ENCODE results near the gene BPIFA2.
"Not testable (repeated sequence)": the region's sequence is repeated elsewhere in the genome, so short reads cannot be mapped to it uniquely, and the experiment has no call there.

BPIFA2 gene

GRCh38 chr20:33160681-33161080, 7.3 kb upstream of the BPIFA2 start:
- DNase-seq (ENCODE audit: low read depth): no peak

- no peak for DNase-seq (ENCODE audit: low read depth)
Measured at GRCh38 chr20:33162313-33162712, 5.6 kb upstream of the BPIFA2 start.

GRCh38 chr20:33162753-33163152, 5.2 kb upstream of the BPIFA2 start:
- no peak for DNase-seq (ENCODE audit: low read depth)

- DNase-seq (ENCODE audit: low read depth): no peak
Measured at GRCh38 chr20:33163856-33164762, 3.9 kb upstream of the BPIFA2 start.

GRCh38 chr20:33164763-33165095, 3.2 kb upstream of the BPIFA2 start:
- DNase-seq (ENCODE audit: low read depth): no peak

- no peak for DNase-seq (ENCODE audit: low read depth)
Measured at GRCh38 chr20:33165416-33166055, 2.4 kb upstream of the BPIFA2 start.

GRCh38 chr20:33166533-33167113, 1.3 kb upstream of the BPIFA2 start:
- DNase-seq (ENCODE audit: low read depth): no peak

- DNase-seq (ENCODE audit: low read depth): no peak
Measured at GRCh38 chr20:33169176-33169794, 1.3 kb downstream of the BPIFA2 start.

GRCh38 chr20:33172781-33173180, 4.8 kb downstream of the BPIFA2 start:
- no peak for DNase-seq (ENCODE audit: low read depth)

- DNase-seq (ENCODE audit: low read depth): no peak
Measured at GRCh38 chr20:33175123-33175522, 7.2 kb downstream of the BPIFA2 start.

- DNase-seq (ENCODE audit: low read depth): no peak
Measured at GRCh38 chr20:33176101-33176500, 8.1 kb downstream of the BPIFA2 start.

- no peak for DNase-seq (ENCODE audit: low read depth)
Measured at GRCh38 chr20:33177866-33178265, 9.9 kb downstream of the BPIFA2 start.

- DNase-seq (ENCODE audit: low read depth): no peak
Measured at GRCh38 chr20:33178726-33179125, 10.8 kb downstream of the BPIFA2 start.

- no peak for DNase-seq (ENCODE audit: low read depth)
Measured at GRCh38 chr20:33180169-33180568, 12.2 kb downstream of the BPIFA2 start.

- DNase-seq (ENCODE audit: low read depth): no peak
Measured at GRCh38 chr20:33181482-33182093, 13.6 kb downstream of the BPIFA2 start.

- DNase-seq (ENCODE audit: low read depth): no peak
Measured at GRCh38 chr20:33183312-33183711, 15.4 kb downstream of the BPIFA2 start.

GRCh38 chr20:33185031-33185590, 17.2 kb downstream of the BPIFA2 start:
- not testable (repeated sequence) for DNase-seq (ENCODE audit: low read depth)

GRCh38 chr20:33187491-33187890, 19.5 kb downstream of the BPIFA2 start:
- DNase-seq (ENCODE audit: low read depth): no peak

- DNase-seq (ENCODE audit: low read depth): no peak
Measured at GRCh38 chr20:33188421-33188820, 20.5 kb downstream of the BPIFA2 start.

GRCh38 chr20:33191484-33191883, 23.5 kb downstream of the BPIFA2 start:
- no peak for DNase-seq (ENCODE audit: low read depth)

- no peak for DNase-seq (ENCODE audit: low read depth)
Measured at GRCh38 chr20:33191955-33192354, 24.0 kb downstream of the BPIFA2 start.

- no peak for DNase-seq (ENCODE audit: low read depth)
Measured at GRCh38 chr20:33192912-33193501, 25.0 kb downstream of the BPIFA2 start.
